Muscle layer of duodenum (tissue), 2 donors: Measurements from ENCODE around the gene CHN1.

ENCODE experiments used
- H3K27ac ChIP-seq: one replicate; pipeline ENCODE4 v1.7.0; 2013; ENCODE audit warnings: mild to moderate bottlenecking, low read length
- H3K27me3 ChIP-seq: one replicate; pipeline ENCODE4 v1.7.0; 2013; ENCODE audit warnings: low read depth, mild to moderate bottlenecking, control low read depth, low read length
- H3K36me3 ChIP-seq, 2 donors: one replicate each; pipeline ENCODE4 v1.7.0; 2013; ENCODE audit warnings: low read length in 2 of 2, control low read depth in 1 of 2, mild to moderate bottlenecking in 1 of 2; ENCODE audit not compliant: insufficient read depth in 2 of 2, control insufficient read depth in 1 of 2
- H3K4me1 ChIP-seq, 2 donors: one replicate each; pipeline ENCODE4 v1.7.0; 2013; ENCODE audit warnings: low read length in 2 of 2, mild to moderate bottlenecking in 2 of 2, control low read depth in 1 of 2, moderate library complexity in 1 of 2; ENCODE audit not compliant: insufficient read depth in 2 of 2, control insufficient read depth in 1 of 2
- H3K4me3 ChIP-seq, 2 donors: one replicate each; pipeline ENCODE4 v1.7.0; 2013; ENCODE audit warnings: low read length in 2 of 2, low read depth in 1 of 2, mild to moderate bottlenecking in 1 of 2
- H3K9me3 ChIP-seq, 2 donors: one replicate each; pipeline ENCODE4 v1.7.0; 2013; ENCODE audit warnings: low read length in 2 of 2, control low read depth in 1 of 2, mild to moderate bottlenecking in 1 of 2; ENCODE audit not compliant: control insufficient read depth in 1 of 2
- donor health status: healthy.

Gene CHN1

GRCh38 chr2:174812037-174812436 is 193.1 kb downstream of the CHN1 start:
- Histone ChIP-seq H3K27ac (no peak overlapping the region), H3K4me3 (no peak overlapping the region), H3K36me3 (peaks cover 0 to 15% of the 10 kb centered on the region in 2 donors), H3K4me1 (peaks cover 0 to under 1% of the 10 kb centered on the region in 2 donors), H3K27me3 (no peaks in the 10 kb centered on the region), H3K9me3 (no peaks in the 10 kb centered on the region)

- peaks cover 0 to 5% of the 10 kb centered on the region in 2 donors for H3K4me1 ChIP-seq
- no peak overlapping the region for H3K27ac ChIP-seq
- H3K4me3 ChIP-seq, result no peak overlapping the region
- peaks cover 0 to 15% of the 10 kb centered on the region in 2 donors for H3K36me3 ChIP-seq
- H3K9me3 ChIP-seq, result no peaks in the 10 kb centered on the region
- no peaks in the 10 kb centered on the region for H3K27me3 ChIP-seq
Measured at GRCh38 chr2:174807931-174808330, 197.2 kb downstream of the CHN1 start.

GRCh38 chr2:174805803-174806202 is 199.4 kb downstream of the CHN1 start:
- peaks cover 0 to 10% of the 10 kb centered on the region in 2 donors for H3K36me3 ChIP-seq
- no peaks in the 10 kb centered on the region for H3K9me3 ChIP-seq
- H3K27me3 ChIP-seq, result no peaks in the 10 kb centered on the region
- no peak overlapping the region for H3K4me3 ChIP-seq
- H3K4me1 ChIP-seq, result peaks cover 0 to 5% of the 10 kb centered on the region in 2 donors
- no peak overlapping the region for H3K27ac ChIP-seq

- peaks cover 0 to 5% of the 10 kb centered on the region in 2 donors for H3K4me1 ChIP-seq
- H3K27me3 ChIP-seq, result no peaks in the 10 kb centered on the region
- H3K4me3 ChIP-seq, result no peak overlapping the region
- no peaks in the 10 kb centered on the region for H3K9me3 ChIP-seq
- H3K27ac ChIP-seq, result no peak overlapping the region
- peaks cover 0 to 11% of the 10 kb centered on the region in 2 donors for H3K36me3 ChIP-seq
Measured at GRCh38 chr2:174802459-174802858, 202.7 kb downstream of the CHN1 start.

GRCh38 chr2:174800436-174801205 is 204.6 kb downstream of the CHN1 start:
- peaks cover 0 to 11% of the 10 kb centered on the region in 2 donors for H3K36me3 ChIP-seq

GRCh38 chr2:174798801-174799200 is 206.4 kb downstream of the CHN1 start:
- H3K27me3 ChIP-seq, result no peaks in the 10 kb centered on the region
- no peak overlapping the region for H3K27ac ChIP-seq
- no peaks in the 10 kb centered on the region for H3K9me3 ChIP-seq
- no peaks in the 10 kb centered on the region for H3K4me1 ChIP-seq
- H3K4me3 ChIP-seq, result no peak overlapping the region
- peaks cover 0 to 11% of the 10 kb centered on the region in 2 donors for H3K36me3 ChIP-seq

More at GRCh38 chr2:174800436-174801205, 204.6 kb downstream of the CHN1 start:
- Histone ChIP-seq H3K4me1 (no peaks in the 10 kb centered on the region), H3K4me3 (no peak overlapping the region), H3K27ac (no peak overlapping the region), H3K27me3 (no peaks in the 10 kb centered on the region), H3K9me3 (no peaks in the 10 kb centered on the region)

- H3K4me1 ChIP-seq, result no peaks in the 10 kb centered on the region
- peaks cover 0 to 11% of the 10 kb centered on the region in 2 donors for H3K36me3 ChIP-seq
- H3K27me3 ChIP-seq, result no peaks in the 10 kb centered on the region
- no peak overlapping the region for H3K27ac ChIP-seq
- no peaks in the 10 kb centered on the region for H3K9me3 ChIP-seq
- H3K4me3 ChIP-seq, result no peak overlapping the region
Measured at GRCh38 chr2:174797781-174798276, 207.4 kb downstream of the CHN1 start.

GRCh38 chr2:174796319-174796771 is 208.8 kb downstream of the CHN1 start:
- H3K27ac ChIP-seq, result no peak overlapping the region
- no peak overlapping the region for H3K4me3 ChIP-seq
- no peaks in the 10 kb centered on the region for H3K4me1 ChIP-seq
- no peaks in the 10 kb centered on the region for H3K27me3 ChIP-seq
- H3K9me3 ChIP-seq, result no peaks in the 10 kb centered on the region
- H3K36me3 ChIP-seq, result peaks cover 0 to 11% of the 10 kb centered on the region in 2 donors

- H3K27ac ChIP-seq, result no peak overlapping the region
- H3K27me3 ChIP-seq, result no peaks in the 10 kb centered on the region
- no peaks in the 10 kb centered on the region for H3K9me3 ChIP-seq
- peaks cover 0 to 5% of the 10 kb centered on the region in 2 donors for H3K36me3 ChIP-seq
- no peak overlapping the region for H3K4me3 ChIP-seq
- no peaks in the 10 kb centered on the region for H3K4me1 ChIP-seq
Measured at GRCh38 chr2:174794851-174795374, 210.3 kb downstream of the CHN1 start.

- no peak overlapping the region for H3K27ac ChIP-seq
- H3K4me3 ChIP-seq, result no peak overlapping the region
- no peaks in the 10 kb centered on the region for H3K9me3 ChIP-seq
- H3K36me3 ChIP-seq, result no peaks in the 10 kb centered on the region
- no peaks in the 10 kb centered on the region for H3K4me1 ChIP-seq
- H3K27me3 ChIP-seq, result no peaks in the 10 kb centered on the region
Measured at GRCh38 chr2:174792309-174793025, 212.7 kb downstream of the CHN1 start.

GRCh38 chr2:174791746-174792280 is 213.4 kb downstream of the CHN1 start:
- no peaks in the 10 kb centered on the region for H3K36me3 ChIP-seq
- no peaks in the 10 kb centered on the region for H3K9me3 ChIP-seq
- no peaks in the 10 kb centered on the region for H3K4me1 ChIP-seq
- H3K4me3 ChIP-seq, result no peak overlapping the region
- H3K27ac ChIP-seq, result no peak overlapping the region
- no peaks in the 10 kb centered on the region for H3K27me3 ChIP-seq
